ENCODE data around the gene ARL4A.
"Not testable (repeated sequence)": the region's sequence is repeated elsewhere in the genome, so short reads cannot be mapped to it uniquely, and the experiment has no call there.

The ARL4A gene

GRCh38 chr7:12650080-12650479 lies 37.4 kb upstream of the ARL4A start:
- Mint-ChIP-seq H3K27ac (no peak overlapping the region), H3K36me3 (no peaks in the 10 kb centered on the region), H3K9me3 (no peaks in the 10 kb centered on the region), H3K4me1 (no peaks in the 10 kb centered on the region), H3K27me3 (no peaks in the 10 kb centered on the region), H3K4me3 (no peak overlapping the region)
- ATAC-seq: no peak

GRCh38 chr7:12653110-12653509 lies 34.3 kb upstream of the ARL4A start:
- Mint-ChIP-seq H3K4me1 (no peaks in the 10 kb centered on the region), H3K36me3 (no peaks in the 10 kb centered on the region), H3K9me3 (no peaks in the 10 kb centered on the region), H3K27me3 (no peaks in the 10 kb centered on the region), H3K4me3 (no peak overlapping the region), H3K27ac (no peak overlapping the region)
- ATAC-seq: no peak

GRCh38 chr7:12653518-12653917 lies 33.9 kb upstream of the ARL4A start:
- H3K4me3 Mint-ChIP-seq: no peak overlapping the region
- H3K36me3 Mint-ChIP-seq: no peaks in the 10 kb centered on the region

GRCh38 chr7:12655161-12655560 lies 32.3 kb upstream of the ARL4A start:
- no peaks in the 10 kb centered on the region for H3K9me3 Mint-ChIP-seq
- no peak overlapping the region for H3K27ac Mint-ChIP-seq
- no peaks in the 10 kb centered on the region for H3K36me3 Mint-ChIP-seq
- H3K4me3 Mint-ChIP-seq: no peak overlapping the region
- no peaks in the 10 kb centered on the region for H3K4me1 Mint-ChIP-seq
- no peaks in the 10 kb centered on the region for H3K27me3 Mint-ChIP-seq
- ATAC-seq: no peak

More at GRCh38 chr7:12653518-12653917, 33.9 kb upstream of the ARL4A start:
- Mint-ChIP-seq H3K9me3 (no peaks in the 10 kb centered on the region), H3K4me1 (no peaks in the 10 kb centered on the region), H3K27me3 (no peaks in the 10 kb centered on the region), H3K27ac (no peak overlapping the region)
- ATAC-seq: no peak

- not testable (repeated sequence) for ATAC-seq, H3K27ac Mint-ChIP-seq, H3K9me3 Mint-ChIP-seq, H3K4me3 Mint-ChIP-seq, H3K36me3 Mint-ChIP-seq, H3K27me3 Mint-ChIP-seq, H3K4me1 Mint-ChIP-seq
These were observed 27.0 kb upstream of the ARL4A start for GRCh38 chr7:12660423-12660822.

GRCh38 chr7:12660986-12661385 lies 26.4 kb upstream of the ARL4A start:
- H3K27me3 Mint-ChIP-seq, H3K9me3 Mint-ChIP-seq, H3K4me3 Mint-ChIP-seq, H3K4me1 Mint-ChIP-seq, H3K36me3 Mint-ChIP-seq, H3K27ac Mint-ChIP-seq, ATAC-seq: not testable (repeated sequence)

- no peak overlapping the region for H3K4me3 Mint-ChIP-seq
- no peak overlapping the region for H3K27ac Mint-ChIP-seq
- no peaks in the 10 kb centered on the region for H3K27me3 Mint-ChIP-seq
- H3K36me3 Mint-ChIP-seq: no peaks in the 10 kb centered on the region
- no peaks in the 10 kb centered on the region for H3K4me1 Mint-ChIP-seq
- no peaks in the 10 kb centered on the region for H3K9me3 Mint-ChIP-seq
- no peak for ATAC-seq
These were observed 25.9 kb upstream of the ARL4A start for GRCh38 chr7:12661581-12661980.

- Mint-ChIP-seq H3K9me3 (peaks cover 6% of the 10 kb centered on the region), H3K4me3 (no peak overlapping the region), H3K36me3 (no peaks in the 10 kb centered on the region), H3K27ac (peak overlapping the region; percentile 79), H3K27me3 (no peaks in the 10 kb centered on the region), H3K4me1 (peaks cover 35% of the 10 kb centered on the region)
- no peak for ATAC-seq
These were observed 17.3 kb upstream of the ARL4A start for GRCh38 chr7:12670000-12670729.

- no peak for ATAC-seq
- H3K27me3 Mint-ChIP-seq: no peaks in the 10 kb centered on the region
- H3K36me3 Mint-ChIP-seq: no peaks in the 10 kb centered on the region
- H3K27ac Mint-ChIP-seq: peak overlapping the region; percentile 79
- peak overlapping the region; percentile 5 for H3K4me3 Mint-ChIP-seq
- peaks cover 35% of the 10 kb centered on the region for H3K4me1 Mint-ChIP-seq
- H3K9me3 Mint-ChIP-seq: peaks cover 8% of the 10 kb centered on the region
These were observed 16.5 kb upstream of the ARL4A start for GRCh38 chr7:12670743-12671520.

- ATAC-seq, H3K4me3 Mint-ChIP-seq, H3K27ac Mint-ChIP-seq, H3K27me3 Mint-ChIP-seq, H3K9me3 Mint-ChIP-seq, H3K36me3 Mint-ChIP-seq: not testable (repeated sequence)
- H3K4me1 Mint-ChIP-seq: peaks cover 19% of the 10 kb centered on the region
These were observed 14.0 kb upstream of the ARL4A start for GRCh38 chr7:12673436-12673835.

GRCh38 chr7:12674053-12674452 lies 13.4 kb upstream of the ARL4A start:
- ATAC-seq: no peak
- Mint-ChIP-seq H3K4me3 (no peak overlapping the region), H3K27me3 (no peaks in the 10 kb centered on the region), H3K4me1 (peaks cover 19% of the 10 kb centered on the region), H3K27ac (no peak overlapping the region), H3K9me3 (peaks cover 7% of the 10 kb centered on the region), H3K36me3 (no peaks in the 10 kb centered on the region)

GRCh38 chr7:12674861-12675260 lies 12.6 kb upstream of the ARL4A start:
- no peak for ATAC-seq
- H3K9me3 Mint-ChIP-seq: peaks cover 7% of the 10 kb centered on the region
- no peaks in the 10 kb centered on the region for H3K27me3 Mint-ChIP-seq
- H3K4me3 Mint-ChIP-seq: no peak overlapping the region
- H3K36me3 Mint-ChIP-seq: no peaks in the 10 kb centered on the region
- peaks cover 19% of the 10 kb centered on the region for H3K4me1 Mint-ChIP-seq
- H3K27ac Mint-ChIP-seq: no peak overlapping the region

- Mint-ChIP-seq H3K9me3 (peaks cover 3% of the 10 kb centered on the region), H3K27me3 (no peaks in the 10 kb centered on the region), H3K36me3 (no peaks in the 10 kb centered on the region), H3K27ac (no peak overlapping the region), H3K4me1 (peaks cover 34% of the 10 kb centered on the region), H3K4me3 (no peak overlapping the region)
- ATAC-seq: no peak
These were observed 3.5 kb upstream of the ARL4A start for GRCh38 chr7:12683678-12684585.

- Mint-ChIP-seq H3K27ac (no peak overlapping the region), H3K4me3 (peak overlapping the region; percentile 57), H3K36me3 (no peaks in the 10 kb centered on the region), H3K9me3 (peaks cover 3% of the 10 kb centered on the region), H3K27me3 (no peaks in the 10 kb centered on the region), H3K4me1 (peaks cover 40% of the 10 kb centered on the region)
- no peak for ATAC-seq
These were observed 2.7 kb upstream of the ARL4A start for GRCh38 chr7:12684733-12685132.

- Mint-ChIP-seq H3K27ac (peak overlapping the region; percentile 93), H3K4me3 (peak overlapping the region; percentile 72), H3K4me1 (peaks cover 47% of the 10 kb centered on the region), H3K27me3 (no peaks in the 10 kb centered on the region), H3K36me3 (no peaks in the 10 kb centered on the region), H3K9me3 (peaks cover 3% of the 10 kb centered on the region)
- ATAC-seq: no peak
These were observed 1.9 kb upstream of the ARL4A start for GRCh38 chr7:12685550-12685949.

Data from stimulated activated memory B cell treated with anti-CD40 and anti-IgM and Interleukin-4, amounts not matched to agents 10 μg/mL and 1 μg/mL and 100 μg/mL, for 72 hours (primary cell).